ENCODE data around the gene SMARCA2.

GRCh38 chr9:2150338-2150737 is 135.2 kb downstream of the SMARCA2 start:
- TF ChIP-seq, protein P1, sequence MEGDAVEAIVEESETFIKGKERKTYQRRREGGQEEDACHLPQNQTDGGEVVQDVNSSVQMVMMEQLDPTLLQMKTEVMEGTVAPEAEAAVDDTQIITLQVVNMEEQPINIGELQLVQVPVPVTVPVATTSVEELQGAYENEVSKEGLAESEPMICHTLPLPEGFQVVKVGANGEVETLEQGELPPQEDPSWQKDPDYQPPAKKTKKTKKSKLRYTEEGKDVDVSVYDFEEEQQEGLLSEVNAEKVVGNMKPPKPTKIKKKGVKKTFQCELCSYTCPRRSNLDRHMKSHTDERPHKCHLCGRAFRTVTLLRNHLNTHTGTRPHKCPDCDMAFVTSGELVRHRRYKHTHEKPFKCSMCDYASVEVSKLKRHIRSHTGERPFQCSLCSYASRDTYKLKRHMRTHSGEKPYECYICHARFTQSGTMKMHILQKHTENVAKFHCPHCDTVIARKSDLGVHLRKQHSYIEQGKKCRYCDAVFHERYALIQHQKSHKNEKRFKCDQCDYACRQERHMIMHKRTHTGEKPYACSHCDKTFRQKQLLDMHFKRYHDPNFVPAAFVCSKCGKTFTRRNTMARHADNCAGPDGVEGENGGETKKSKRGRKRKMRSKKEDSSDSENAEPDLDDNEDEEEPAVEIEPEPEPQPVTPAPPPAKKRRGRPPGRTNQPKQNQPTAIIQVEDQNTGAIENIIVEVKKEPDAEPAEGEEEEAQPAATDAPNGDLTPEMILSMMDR (IDR thresholded peaks at IDR 0.05): no peak
- TF ChIP-seq POLR2A (IDR thresholded peaks at IDR 0.05): no peak

Measured in testis (tissue), 2 donors.